WTC11 (cell line): ENCODE results near the gene SBNO2.

ENCODE experiments used
- FOXP1 ChIP-seq: sonication (generic); formaldehyde crosslinking; IDR thresholded peaks from 2 replicates; pipeline ENCODE4 v1.8.0; 2022; ENCODE audit warnings: missing genetic modification reagents, mild to moderate bottlenecking, moderate library complexity, borderline replicate concordance
- NR2C2 ChIP-seq: sonication (generic); formaldehyde crosslinking; IDR thresholded peaks from 2 replicates; pipeline ENCODE4 v1.8.0; 2022; ENCODE audit warnings: mild to moderate bottlenecking, missing genetic modification reagents
- ZNF121 ChIP-seq: sonication (generic); formaldehyde crosslinking; IDR thresholded peaks from 2 replicates; pipeline ENCODE4 v1.8.0; 2023; ENCODE audit warnings: missing genetic modification reagents
- TF ChIP-seq, protein P1 (sequence below): fragments of 200-600 bp; IDR thresholded peaks from 2 replicates; pipeline ENCODE4 v1.8.0; 2022; ENCODE audit warnings: antibody characterized with exemption

DNA sequence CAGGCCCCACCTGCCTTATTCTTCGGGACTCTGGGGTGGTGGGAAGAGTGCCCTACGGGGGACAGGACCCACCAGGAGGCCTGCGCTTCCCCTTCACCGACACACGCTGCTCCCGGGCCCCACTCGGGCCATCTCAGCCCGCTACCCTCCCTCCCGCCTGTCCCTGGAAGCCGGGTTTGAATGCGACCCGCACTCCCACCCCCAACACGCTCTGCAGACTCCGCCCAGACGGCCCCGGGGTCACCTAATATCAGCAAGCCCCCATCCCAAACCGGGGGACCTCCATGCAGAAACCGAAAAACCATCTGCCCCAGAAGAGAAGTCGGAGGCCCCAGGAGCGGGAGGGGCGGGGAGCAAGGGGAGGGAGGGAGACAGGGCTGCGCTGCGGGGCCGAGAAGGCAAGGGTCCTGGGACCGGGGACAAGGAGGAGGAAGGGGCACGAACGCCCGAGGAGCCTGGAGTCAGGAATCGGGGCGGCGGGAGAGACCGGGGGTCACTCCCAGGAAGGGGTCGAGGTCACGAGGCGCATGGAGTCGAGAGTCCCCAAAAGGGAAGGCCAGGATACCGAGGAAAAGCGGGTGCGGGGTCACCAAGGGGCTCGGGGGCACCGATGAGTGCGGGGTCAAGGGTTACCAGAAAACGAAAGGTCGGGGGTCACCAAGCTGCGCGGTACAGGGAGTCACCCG, 766 bp downstream of the SBNO2 start:
- TF ChIP-seq, protein P1, sequence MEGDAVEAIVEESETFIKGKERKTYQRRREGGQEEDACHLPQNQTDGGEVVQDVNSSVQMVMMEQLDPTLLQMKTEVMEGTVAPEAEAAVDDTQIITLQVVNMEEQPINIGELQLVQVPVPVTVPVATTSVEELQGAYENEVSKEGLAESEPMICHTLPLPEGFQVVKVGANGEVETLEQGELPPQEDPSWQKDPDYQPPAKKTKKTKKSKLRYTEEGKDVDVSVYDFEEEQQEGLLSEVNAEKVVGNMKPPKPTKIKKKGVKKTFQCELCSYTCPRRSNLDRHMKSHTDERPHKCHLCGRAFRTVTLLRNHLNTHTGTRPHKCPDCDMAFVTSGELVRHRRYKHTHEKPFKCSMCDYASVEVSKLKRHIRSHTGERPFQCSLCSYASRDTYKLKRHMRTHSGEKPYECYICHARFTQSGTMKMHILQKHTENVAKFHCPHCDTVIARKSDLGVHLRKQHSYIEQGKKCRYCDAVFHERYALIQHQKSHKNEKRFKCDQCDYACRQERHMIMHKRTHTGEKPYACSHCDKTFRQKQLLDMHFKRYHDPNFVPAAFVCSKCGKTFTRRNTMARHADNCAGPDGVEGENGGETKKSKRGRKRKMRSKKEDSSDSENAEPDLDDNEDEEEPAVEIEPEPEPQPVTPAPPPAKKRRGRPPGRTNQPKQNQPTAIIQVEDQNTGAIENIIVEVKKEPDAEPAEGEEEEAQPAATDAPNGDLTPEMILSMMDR, result no peak
- TF ChIP-seq FOXP1 (CRISPR knock-in tag) (no peak), ZNF121 (no peak), NR2C2 (CRISPR knock-in tag) (no peak; the same call in 1 of the 2 replicates)
